Activated CD4-positive, alpha-beta T cell treated with anti-CD3 and anti-CD28 coated beads, Interleukin-10, Interleukin-2, amounts not matched to agents 100 ng/mL and 50 ng/mL, durations not matched to agents 16 hours and 8 hours (primary cell): ENCODE measurements around the gene CASZ1.

ENCODE experiments used
- DNase-seq: peaks from one replicate; pipeline ENCODE4 v3.0.0-alpha.2; 2020

The CASZ1 gene

GRCh38 chr1:10620776-10621175 is 175.7 kb downstream of the CASZ1 start:
- no peak for DNase-seq

- no peak for DNase-seq
Observed at GRCh38 chr1:10617931-10618885, 178.2 kb downstream of the CASZ1 start.

DNA sequence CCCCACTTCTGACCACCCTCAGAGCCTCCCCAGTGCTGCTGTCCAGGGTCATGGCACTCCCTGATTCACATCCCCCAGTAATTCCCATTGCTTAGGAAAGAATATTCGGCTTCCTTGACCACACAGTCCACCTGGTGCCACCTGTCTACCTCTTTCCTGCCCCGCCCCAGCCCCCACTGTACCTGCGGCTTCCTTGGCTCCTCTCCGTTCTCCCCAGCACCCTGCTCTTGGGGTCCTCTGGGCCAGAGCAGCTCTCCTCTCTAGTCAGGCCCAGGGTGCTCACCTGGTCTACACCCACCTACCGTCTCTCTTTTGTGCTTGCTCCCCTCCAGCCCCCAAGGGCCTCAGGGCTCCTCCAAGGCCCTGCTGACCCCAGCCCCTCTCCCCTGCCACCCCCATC is 179.1 kb downstream of the CASZ1 start:
- DNase-seq: no peak

- no peak for DNase-seq
Observed at GRCh38 chr1:10616696-10617095, 179.8 kb downstream of the CASZ1 start.

GRCh38 chr1:10615932-10616671 is 180.3 kb downstream of the CASZ1 start:
- DNase-seq: no peak

DNA sequence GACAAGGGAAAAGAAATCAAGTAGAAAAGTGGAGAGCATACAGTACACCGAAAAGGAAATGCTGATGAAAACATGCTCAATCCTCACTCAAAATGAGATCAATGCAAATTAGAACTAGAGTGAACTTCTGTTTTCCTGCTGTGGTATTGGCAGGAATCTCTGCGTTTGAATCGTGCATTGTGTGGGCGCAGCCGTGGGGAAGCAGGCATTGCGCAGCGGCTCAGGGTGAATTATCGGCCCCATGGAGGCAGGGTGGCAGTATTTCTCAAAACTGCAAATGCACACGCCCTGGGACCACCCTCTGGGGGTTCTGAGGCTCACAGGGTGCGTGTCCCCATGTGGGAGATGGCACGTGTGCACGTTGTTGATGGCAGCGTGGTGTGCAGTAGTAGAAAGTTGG is 181.1 kb downstream of the CASZ1 start:
- DNase-seq: no peak

DNA sequence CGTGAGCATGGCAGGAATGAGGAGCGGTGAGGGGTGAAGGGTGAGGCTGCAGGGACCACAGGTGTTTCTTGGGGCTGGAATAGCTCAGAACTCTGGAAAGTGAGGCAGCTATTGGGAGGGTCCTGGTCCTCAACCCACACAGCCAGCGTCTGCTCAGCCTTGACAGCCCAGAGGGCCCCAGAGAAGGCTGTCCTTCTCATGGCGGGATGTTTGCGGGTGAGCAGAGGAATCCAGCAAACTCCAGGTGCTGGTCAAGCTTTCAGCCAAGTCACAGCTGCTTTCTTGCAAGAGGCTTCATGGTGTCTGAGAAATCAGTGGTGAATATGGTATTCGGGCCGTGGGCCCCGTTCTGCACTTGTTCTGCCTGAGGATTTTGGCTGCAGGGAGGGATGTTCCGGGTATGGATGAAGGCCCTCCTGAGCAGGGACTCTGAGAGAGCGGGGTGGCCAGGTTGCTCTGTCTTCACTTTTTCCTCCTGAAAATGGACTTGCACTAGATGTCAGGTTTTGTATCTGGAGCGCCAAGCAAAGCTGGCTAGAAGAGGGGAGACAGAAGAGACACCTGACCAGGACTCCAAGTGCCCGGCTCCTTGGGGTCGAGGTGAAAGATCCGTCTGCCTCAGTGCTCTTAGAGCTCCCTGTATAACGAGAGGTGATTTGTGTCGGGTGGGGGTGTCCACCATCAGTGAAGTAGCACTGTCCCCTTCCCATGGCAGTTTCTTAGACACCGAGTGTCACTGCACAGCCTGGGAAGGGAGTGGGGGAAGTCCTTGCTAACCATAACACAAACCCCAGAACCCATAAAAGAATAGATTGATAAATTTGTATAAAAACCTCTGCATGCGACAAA is 181.8 kb downstream of the CASZ1 start:
- no peak for DNase-seq

DNA sequence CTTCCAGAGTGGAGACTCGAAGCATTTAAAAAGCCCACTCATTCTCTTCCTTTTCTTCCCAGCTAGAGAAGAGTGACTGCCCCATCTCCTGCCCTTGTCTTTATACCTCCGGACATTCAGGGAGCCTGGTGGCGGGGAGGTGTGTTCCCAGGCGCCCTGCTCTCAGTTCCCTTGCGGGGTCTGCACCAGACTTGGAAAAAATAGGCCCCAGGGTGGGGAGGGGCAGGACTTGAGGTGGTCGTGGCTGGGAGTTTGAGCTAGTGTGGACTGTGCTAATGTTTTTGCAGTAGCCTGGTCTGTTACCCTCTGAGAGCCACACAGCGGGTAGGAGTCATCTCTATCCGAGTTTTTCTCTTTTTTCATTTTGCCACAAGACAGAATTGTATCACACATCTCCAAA is 182.6 kb downstream of the CASZ1 start:
- no peak for DNase-seq

DNA sequence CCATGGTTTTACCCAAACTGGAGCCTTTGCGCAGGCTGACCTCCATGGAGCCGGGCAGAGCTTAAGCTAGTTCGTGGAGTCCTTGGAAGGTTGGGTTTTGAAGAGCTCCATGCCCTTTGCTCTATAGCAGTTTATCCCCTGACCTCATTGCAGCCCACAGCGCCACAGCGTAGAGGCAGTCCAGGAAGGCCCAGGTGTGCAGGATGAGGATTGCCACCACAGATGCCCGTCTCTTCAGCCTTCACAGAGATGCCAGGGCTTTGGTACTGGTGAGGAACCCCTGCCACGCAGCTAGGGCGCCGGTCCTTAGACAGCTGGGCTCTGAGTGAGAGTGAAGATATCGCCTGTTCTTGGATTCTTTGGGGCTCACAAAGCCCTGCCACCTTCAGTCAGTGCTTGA is 183.1 kb downstream of the CASZ1 start:
- no peak for DNase-seq

DNA sequence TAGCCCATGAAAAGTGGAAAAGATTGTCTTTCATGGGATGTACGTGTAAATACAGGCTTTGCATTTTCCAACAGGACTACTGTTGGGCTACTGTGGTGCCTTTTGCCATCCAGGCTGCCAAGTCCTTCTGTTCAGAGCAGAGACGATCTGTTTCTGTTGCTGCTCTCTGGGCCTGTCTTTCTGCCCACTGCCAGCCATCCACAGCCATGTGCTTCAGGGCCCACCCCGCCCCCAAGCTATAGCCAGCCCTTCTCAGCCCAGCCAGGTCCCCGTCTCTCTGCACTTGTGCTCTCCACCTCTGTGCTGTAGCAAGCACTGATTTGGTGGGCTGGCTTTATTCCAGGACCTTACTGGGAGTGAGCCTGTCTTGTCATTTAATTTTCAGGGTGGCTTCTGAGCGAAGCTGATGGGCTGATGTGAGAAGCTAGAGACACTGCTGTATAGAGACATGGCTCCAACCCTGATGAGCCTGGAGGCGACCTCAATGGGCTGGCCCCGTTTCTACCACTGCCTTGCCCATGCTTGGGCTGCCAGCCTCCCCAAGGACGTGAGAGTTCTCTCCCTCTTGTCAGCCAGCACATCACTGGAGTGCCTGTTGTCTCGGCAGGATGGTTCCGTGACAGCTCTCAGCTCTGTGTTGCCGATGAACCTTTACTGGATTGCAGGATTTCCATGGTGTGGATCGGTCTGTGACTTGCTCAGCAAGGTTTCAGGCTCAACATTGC is 183.8 kb downstream of the CASZ1 start:
- no peak for DNase-seq

DNA sequence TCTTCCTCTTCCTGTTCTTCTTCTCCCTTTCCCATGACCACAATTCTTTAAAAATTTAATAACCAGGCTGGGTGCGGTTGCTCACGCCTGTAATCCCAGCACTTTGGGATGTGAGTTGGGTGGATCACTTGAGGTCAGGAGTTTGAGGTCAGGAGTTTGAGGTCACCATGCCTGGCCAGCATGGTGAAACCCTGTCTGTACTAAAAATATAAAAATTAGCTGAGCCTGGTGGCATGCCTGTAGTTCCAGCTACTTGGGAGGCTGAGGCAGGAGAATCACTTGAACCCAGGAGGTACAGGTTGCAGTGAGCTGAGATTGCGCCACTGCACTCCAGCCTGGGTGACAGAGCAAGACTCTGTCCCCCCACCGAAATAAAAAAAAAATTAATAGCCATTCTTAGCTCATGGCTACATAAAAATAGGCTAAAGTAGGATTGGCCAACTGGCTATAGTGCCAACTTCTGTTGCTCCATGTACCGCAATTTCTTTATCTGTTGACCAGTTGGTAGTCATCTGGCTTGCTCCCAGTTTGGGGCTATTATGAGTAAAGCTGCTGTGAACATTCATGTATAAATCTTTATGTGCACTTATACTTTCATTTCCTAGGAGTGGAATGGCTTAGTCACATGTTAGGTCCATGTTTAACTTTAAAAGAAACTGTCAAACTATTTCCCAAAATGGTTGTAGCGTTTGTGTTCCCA is 185.4 kb downstream of the CASZ1 start:
- DNase-seq: no peak

GRCh38 chr1:10608690-10609089 is 187.8 kb downstream of the CASZ1 start:
- DNase-seq: no peak

DNA sequence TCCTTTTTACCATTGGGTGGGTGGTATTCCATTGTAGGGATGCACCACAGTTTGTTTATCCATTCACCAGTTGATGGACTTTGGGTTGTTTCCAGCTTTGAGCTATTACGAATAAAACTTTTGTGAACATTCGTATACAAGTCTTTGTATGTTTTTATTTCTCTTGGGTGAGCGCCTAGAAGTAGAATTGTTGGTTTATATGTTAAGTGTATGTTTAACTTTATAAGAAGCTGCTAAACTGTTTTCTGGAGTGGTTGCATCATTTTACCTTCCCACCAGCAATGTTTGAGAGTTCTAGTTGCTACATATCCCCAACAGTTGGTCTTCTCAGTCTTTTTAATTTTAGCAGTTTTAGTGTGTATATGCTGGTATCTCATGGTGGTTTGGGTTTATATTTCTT is 189.2 kb downstream of the CASZ1 start:
- no peak for DNase-seq

DNA sequence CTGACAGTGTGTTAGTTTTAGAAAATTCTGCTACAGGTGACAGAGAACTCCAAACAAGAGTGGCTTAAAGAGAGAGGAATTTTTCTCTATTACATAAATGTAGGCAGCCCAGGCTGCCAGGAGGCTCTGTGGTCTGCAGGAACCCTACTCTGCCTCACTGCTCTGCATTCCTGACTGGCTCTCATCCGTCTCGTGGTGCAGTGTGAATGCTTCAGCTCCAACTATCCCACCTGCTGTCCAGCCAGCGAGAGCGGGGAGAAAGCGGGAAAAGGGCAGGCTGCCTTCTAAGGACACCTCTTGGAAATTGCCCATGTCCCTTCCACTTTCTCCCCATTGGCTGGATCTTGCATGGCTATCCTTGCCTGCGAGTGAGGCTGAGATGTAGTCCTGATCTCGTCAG is 190.4 kb downstream of the CASZ1 start:
- no peak for DNase-seq

GRCh38 chr1:10604966-10605365 is 191.5 kb downstream of the CASZ1 start:
- no peak for DNase-seq

DNA sequence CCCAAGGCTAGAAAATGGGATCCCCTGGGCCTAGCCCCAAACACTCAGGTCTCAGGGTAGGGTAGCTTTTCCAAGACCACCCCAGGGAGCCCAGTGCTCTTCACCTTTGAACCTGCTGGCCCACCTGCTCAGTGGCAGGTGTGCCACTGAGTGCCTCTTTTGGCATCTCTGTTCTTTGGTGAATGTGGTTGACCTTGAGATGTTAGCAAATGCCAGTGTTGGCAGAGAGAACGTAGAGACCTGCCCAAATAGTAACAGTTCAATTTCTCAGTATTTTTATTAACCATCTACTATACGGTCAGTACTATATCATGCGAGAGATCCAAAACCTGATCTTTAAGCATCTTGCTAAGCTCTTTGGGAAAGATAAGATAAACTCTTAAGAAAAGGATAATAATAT is 193.5 kb downstream of the CASZ1 start:
- no peak for DNase-seq

DNA sequence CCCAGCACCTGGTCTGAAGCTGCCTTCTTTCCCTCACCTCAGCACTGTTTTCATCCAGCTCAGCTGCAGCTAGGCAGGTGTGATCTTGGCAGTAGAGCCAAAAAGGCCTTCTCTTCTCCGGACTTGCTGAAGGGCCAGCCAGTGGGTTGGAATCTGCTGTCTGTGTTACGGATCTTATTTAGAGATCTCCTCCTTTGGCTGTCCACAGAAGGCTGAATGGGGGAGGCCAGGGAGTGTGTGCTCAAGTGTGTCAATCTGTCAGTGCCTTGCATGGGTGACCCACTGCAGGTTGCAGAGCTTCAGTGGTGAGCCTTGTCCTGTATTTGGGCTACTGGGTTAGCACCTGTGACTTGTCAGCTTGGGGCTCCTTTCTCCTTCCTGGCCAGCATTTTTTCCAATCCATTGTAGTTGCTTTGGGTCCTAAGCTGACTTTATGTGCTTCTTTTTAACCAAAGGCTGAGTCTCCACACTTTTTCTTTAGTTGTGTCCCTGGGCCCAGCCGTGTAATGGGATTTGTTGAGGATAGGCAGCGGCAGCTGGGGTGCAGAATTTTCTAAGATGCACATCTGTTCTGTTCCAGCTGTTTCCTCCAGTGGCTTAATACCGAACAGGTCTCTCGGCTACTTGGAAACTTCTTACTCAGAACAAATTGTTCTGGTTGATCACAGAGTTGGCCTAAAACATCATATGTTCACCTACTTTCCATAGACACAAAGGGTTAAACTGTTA is 194.9 kb downstream of the CASZ1 start:
- DNase-seq: no peak

DNA sequence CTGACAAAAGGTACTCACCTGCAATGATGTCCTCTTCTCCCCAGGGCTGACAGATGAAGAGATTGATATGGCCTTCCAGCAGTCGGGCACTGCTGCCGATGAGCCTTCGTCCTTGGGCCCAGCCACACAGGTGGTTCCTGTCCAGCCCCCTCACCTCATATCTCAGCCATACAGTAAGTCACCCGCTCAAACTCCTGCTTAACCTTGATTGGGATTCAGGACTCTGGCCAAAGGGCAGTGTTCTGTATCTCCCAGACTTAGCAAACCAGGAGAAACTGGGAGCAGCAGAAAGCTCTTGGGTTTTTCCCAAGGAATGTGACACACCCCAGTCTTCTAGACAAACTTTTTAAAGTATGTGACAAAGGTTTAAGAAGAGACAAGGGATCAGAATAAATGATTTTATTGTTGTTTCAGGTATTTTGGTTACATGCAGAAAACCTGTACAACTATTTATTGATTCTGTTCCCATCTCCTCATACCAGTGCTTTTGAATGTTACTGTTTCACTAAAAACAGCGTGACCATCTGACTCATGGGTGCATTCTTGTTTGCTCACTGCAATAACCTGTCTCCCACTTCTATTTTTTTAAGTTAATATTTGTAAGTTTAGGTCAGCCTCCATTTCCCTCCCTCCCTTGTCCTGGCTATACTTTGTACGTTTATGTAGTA is 197.1 kb downstream of the CASZ1 start:
- DNase-seq: no peak

DNA sequence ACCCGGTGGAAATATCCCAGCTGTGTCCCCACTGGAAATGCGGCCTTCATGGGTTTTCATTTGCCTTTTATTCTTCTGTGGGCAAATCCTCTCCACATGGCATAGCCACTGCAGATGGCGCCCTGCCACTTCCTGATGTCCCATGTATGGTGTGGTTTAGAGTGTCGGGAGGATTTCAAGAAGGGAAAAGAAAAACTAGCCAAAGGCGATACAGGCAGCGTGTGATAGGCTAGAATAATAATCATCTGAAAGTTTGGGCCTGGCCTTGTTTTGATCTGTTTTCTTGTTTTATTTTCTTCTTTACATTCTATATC is 198.1 kb downstream of the CASZ1 start:
- DNase-seq: no peak

DNA sequence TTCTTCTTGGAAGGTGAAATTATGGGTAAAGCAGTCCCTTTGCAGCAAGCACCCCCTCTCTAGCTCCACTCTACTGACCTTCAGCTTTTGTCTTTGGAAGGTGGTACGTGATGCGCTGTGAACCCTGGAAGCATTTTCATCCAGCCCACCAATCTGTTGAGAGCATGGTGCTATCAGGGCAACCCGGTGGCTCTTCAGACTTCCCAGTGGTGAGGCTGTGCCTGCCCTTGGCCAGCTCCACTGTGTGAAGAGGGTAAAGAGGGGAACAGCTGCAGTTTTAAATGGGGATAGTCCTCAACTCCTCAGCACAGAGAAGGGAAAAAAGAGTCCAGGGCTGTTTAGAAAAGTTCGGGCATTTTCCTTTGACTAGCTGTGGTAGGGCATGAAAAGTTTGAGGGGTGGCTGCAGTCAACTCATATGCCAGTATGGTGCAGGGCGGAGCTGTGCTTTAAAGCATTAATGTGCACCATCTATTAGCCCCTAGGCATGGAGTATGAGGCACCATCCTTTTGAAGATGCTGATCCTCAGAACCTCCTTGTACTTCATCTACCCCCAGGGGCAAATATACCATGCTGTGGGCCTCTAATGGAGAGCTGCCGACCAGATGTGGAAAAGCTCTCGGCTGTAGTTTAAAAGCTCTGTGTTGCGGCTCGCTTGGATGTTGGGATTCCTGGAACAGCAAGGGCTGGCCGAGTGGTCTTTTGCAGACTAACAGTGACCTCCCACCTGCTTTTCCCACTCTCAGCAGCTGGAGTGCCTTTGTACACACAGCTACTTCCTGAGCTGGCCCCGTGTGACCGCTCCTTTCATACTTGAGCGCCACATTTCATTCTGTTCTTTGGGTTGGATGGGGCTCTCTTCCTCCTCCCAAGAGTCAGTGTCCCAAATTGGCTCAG is 198.7 kb downstream of the CASZ1 start:
- DNase-seq: no peak
